HG03175 (cell line): ENCODE data around the gene PRKCQ.
A peak's percentile ranks its signal among the peaks of the same experiment; 100 is the strongest.
"Not testable (repeated sequence)": the region's sequence is repeated elsewhere in the genome, so short reads cannot be mapped to it uniquely, and the experiment has no call there.

Experiments
- ATAC-seq: cut with Tn5 transposase; IDR thresholded peaks from one replicate; pipeline ENCODE4 v1.9.1; 2021; ENCODE audit warnings: mild to moderate bottlenecking, moderate library complexity; ENCODE audit not compliant: unreplicated experiment

Gene PRKCQ

GRCh38 chr10:6597478-6597877, 17.4 kb upstream of the PRKCQ start:
- no peak for ATAC-seq

GRCh38 chr10:6595499-6595898, 15.4 kb upstream of the PRKCQ start:
- ATAC-seq: no peak

- no peak for ATAC-seq
Observed at GRCh38 chr10:6593241-6593671, 13.2 kb upstream of the PRKCQ start.

- ATAC-seq: no peak
Observed at GRCh38 chr10:6592080-6592479, 12.0 kb upstream of the PRKCQ start.

- no peak for ATAC-seq
Observed at GRCh38 chr10:6591668-6592067, 11.6 kb upstream of the PRKCQ start.

- ATAC-seq: no peak
Observed at GRCh38 chr10:6590100-6590499, 10.0 kb upstream of the PRKCQ start.

DNA sequence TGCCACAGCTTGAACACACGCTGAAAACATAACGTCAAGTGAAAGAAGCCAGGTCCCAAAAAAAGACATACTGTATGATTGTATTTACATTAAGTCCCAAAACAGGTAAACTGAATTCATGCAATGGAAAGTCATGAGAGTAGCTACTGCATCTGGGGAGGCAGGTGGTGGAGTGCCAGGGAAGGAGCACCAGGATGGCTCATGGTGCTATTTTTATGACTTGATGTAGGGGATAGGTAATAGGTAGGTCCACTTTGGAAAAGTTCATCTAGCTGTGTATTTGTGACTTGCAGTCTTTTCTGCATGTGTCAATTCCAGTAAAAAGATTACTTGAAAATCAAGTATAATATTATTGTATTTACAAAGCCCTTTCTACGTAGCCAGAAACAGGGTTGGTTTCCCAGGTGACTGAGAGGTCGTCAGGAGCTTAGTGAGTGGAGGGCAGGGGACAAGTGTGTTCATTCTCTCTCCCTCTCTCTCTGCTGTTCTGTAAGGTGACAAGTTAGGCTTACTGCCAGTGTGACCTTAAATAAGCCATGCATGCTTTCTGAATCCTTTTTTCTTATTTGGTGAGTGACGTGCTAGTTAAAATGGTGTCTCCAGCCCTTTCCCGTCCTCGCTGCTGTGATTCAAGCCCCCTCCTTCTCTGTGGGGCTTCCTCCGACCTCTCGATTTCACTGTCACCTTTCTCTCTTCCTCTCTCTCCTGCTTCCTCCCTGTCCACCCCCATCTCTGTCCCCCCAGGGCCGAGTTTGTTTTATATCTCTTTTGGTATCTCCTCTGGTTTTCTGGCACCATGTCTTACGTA, 9.4 kb upstream of the PRKCQ start:
- no peak for ATAC-seq

DNA sequence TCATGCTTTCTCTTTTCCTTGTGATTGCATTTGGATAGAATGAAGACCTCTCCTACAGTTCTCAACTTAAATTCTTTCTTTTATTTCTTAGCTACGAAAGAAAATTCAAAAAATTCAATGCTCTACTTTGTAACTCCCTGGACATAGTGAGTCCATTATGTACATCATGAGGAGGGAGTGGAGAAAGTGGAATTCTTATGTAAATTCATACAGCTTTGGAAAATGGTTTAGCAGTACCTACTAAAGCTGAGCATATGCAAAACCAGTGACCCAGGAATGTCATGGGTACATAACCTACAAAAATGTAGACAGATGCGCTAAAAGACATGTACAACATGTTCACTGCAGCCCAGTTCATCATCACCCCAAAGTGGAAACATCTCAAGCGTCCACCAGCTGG, 8.8 kb upstream of the PRKCQ start:
- ATAC-seq: no peak

DNA sequence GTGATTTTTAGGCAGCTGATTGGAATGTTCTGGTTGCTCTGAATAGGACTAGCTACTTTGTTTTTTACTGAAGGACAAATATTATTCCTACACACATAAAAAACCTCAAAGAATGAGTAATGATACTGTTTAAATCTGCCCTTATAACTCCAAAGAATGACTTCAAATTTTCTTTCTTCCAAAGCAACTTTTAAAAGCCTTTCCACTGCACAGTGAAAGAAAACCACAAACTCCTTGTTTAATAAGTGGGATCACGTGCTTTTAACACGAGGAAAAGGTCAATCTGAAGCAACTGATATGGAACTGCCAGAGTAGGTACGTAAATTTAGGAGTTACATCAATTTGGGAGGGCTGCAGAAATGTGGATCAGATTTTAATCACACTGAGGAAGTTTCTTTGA, 8.0 kb upstream of the PRKCQ start:
- ATAC-seq: no peak

DNA sequence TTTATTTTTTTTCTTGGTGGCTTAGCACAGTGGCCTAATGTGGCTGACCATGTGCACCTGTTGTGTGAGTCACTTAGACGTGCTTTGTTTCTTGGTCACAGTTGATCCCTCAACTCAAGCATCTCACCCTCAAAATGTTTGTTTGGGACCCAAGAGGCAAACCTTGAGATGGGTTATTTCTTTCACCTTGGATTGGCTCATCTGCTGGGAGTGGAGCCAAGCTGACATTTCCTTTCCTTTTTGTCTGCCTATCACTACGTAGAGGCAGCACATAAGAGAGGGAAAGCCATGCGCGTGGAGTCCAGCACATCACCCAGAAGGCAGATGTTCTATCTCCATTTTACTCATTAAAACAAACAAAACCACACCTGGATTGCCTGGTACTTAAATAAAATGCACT, 6.4 kb upstream of the PRKCQ start:
- no peak for ATAC-seq

DNA sequence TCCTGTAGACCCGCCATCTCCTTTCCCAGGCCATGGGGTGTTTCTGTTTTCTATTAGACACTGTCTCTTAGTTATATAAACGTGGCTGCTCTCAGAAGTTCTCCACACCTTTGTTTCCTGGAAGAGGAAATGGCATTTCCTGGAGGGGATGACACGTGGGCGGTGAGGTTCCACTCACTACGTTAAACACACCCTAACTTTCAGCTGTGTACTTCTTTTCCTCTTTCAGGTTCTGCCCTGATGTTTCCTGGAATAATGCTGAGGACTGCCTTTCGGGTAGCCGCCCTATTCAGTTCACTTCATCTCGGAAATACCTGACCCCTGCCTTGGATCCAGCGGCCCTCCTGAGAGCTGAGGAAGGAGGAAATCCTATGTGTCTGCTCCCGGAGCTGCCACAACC, 3.4 kb upstream of the PRKCQ start:
- ATAC-seq: no peak

GRCh38 chr10:6582913-6583312, 2.8 kb upstream of the PRKCQ start:
- ATAC-seq: not testable (repeated sequence)

- no peak for ATAC-seq
Observed at GRCh38 chr10:6582298-6582697, 2.2 kb upstream of the PRKCQ start.

DNA sequence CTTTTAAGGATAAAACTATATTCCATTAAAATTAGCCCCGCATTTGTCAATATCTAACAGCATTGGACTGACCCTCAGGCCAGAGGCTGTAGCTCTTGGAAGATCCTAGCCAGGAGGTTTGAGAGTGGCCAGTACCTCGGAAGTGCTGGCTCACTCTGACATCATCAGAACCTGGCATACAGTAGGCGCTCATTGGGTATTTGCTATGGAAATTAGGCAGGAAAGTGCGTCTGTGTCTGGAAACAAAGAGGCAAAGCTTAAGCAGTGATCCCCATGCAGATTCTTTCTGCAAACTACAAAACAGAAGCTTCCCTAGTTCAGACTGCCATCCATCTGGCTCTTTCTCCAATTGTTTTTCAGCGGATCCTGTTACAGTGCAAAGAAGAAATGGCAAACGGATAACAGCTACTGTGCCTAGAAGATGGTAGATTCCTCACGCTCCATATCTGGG, 1.7 kb upstream of the PRKCQ start:
- ATAC-seq: no peak

DNA sequence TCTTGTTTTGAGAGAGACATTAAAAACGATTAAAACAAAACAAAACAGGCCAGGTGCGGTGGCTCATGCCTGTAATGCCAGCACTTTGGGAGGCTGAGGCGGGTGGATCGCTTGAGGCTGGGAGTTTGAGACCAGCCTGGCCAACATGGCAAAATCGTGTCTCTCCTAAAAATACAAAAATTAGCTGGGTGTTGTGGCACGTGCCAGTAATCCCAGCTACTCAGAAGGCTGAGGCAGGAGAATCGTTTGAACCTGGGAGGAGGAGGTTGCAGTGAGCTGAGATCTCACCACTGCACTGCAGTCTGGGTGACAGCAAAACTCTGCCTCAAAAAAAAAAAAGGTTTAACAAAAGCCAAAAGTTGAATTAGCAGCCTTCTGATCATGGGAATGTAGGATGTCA, 1.1 kb upstream of the PRKCQ start:
- ATAC-seq: not testable (repeated sequence)

GRCh38 chr10:6580279-6581029, 378 bp upstream of the PRKCQ start:
- ATAC-seq: peak; percentile 93

GRCh38 chr10:6579183-6579903, 733 bp downstream of the PRKCQ start:
- no peak for ATAC-seq

DNA sequence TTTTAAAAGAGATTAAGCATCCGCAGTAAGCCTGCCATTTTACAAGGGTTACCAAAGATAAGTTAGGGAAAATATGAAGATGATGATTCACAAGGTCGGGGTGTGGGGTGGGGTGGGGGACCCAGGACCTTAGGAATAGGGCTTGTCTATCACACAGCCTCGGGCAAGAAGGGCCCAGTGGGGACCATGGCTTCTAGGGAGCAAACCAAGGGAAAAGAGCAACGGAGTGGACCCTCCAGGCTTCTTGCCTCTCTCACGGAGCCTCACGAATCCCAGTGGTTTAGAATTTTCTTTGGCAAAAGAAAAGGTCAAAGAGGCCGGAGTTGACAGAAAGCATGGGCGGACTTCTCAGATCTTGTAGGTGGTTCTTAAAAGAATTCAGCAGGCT, 1.3 kb downstream of the PRKCQ start:
- ATAC-seq: no peak

DNA sequence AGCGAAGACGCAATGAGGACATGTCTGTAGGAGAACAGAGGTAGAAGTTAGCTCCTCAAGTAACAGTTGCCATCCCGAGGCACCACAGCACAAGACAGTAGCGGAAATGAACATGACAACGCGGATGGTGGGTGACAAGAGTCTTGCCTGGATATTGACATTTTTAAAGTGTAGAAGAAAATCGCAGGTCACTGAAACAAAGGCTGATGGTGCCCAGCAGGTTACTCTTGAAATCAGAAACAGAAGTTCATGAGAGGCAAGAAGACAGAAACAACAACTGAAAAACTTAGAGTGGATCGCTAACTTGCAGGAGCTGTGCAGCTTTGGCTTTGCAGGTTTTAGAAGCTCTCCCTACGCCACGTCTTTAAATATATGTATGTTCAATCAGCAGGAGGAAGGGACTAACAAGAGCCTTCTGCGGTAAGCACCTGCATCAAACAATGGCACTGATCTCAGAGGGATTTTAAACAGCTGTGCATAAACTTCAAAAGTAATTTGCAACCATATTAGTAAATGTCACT, 1.8 kb downstream of the PRKCQ start:
- no peak for ATAC-seq

DNA sequence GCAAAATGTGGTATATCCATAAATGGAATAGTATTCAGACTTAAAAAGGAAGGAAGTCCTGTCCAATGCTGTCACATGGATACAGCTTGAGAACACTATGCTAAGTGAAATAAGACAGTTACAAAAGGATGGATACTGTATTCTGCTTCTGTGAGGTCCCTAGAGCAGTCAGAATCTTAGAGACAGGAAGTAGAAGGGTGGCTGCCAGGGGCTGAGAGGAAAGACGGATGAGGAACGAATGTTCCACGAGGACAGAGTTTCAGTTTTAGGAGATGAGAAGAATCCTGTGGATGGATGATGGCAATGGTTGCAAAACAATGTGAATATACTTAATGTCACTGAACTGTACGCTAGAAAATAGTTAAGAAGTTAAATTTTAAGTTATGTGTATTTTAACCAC, 3.8 kb downstream of the PRKCQ start:
- no peak for ATAC-seq

- no peak for ATAC-seq
Observed at GRCh38 chr10:6574664-6575176, 5.4 kb downstream of the PRKCQ start.
